ENCODE data around the gene PTCH2. TPM values are rescaled to one million over a fixed set of nuclear protein-coding genes. Genes with fewer than 3 reads are reported as not detected.

The PTCH2 gene
- total and polyA plus RNA-seq, 2 of the 13 experiments (the other 11 are each of a cell fraction or from before 2014, with no cell fraction given), result 0.60 to 1.5 TPM

DNA sequence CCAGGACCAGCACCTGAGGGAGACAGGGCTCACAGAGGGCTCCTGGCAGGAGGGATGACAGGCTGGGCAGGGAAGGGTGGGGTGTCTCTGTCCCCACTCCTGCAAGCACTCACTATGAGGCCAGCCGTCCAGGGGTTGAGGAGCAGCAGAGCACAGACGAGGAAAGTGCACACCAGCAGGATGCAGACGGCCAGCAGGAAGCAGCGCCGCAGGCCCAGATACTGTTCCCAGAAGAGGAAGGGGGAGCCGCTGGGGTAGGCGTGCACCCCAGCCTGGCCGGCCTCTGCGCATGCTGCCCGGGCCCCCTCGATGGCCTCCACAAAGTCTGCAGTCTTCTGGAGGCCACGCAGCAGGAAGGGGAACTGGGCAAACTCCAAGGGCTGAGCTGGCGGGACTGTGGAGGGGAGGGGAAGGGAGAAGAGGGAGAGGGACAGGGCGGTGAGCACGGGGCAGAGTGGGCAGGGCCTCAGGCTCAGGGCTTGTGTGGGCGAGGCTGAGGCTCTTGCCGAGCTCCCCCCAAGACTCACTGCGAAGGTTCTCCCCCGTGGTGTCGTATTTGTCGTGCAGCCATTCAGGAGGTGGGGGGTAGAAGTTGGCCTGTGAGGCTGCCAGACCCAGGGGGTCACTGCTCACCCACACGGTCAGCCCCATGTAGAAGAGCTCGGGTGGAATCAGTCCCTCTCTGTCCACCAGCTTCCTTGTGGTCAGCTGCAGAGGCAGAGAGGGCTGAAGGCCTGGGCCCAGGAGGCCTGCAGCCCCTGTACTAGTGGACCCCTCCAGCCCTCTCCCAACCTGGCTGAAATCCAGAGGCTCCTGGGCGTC, 16.5 kb downstream of the PTCH2 start (continued):
- TF ChIP-seq, protein P1, sequence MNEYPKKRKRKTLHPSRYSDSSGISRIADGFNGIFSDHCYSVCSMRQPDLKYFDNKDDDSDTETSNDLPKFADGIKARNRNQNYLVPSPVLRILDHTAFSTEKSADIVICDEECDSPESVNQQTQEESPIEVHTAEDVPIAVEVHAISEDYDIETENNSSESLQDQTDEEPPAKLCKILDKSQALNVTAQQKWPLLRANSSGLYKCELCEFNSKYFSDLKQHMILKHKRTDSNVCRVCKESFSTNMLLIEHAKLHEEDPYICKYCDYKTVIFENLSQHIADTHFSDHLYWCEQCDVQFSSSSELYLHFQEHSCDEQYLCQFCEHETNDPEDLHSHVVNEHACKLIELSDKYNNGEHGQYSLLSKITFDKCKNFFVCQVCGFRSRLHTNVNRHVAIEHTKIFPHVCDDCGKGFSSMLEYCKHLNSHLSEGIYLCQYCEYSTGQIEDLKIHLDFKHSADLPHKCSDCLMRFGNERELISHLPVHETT (CRISPR knock-in tag; conservative IDR thresholded peaks at IDR 0.05), result no peak; the same call in 1 of the 2 replicates
- TF ChIP-seq ELF4 (CRISPR knock-in tag; IDR thresholded peaks at IDR 0.05; ENCODE audit: borderline replicate concordance) (peak; percentile 60; the same call in 1 of the 2 replicates), PAWR (CRISPR knock-in tag; IDR thresholded peaks at IDR 0.05; ENCODE audit: borderline replicate concordance) (no peak), ZNF816 (CRISPR knock-in tag; IDR thresholded peaks at IDR 0.05; ENCODE audit: borderline replicate concordance) (peak; percentile 66; the same call in 1 of the 2 replicates), ZNF232 (CRISPR knock-in tag; IDR thresholded peaks at IDR 0.05; ENCODE audit: borderline replicate concordance) (peak; percentile 63; the same call in 1 of the 2 replicates), RXRB (CRISPR knock-in tag; IDR thresholded peaks at IDR 0.05; ENCODE audit: borderline replicate concordance) (peak; percentile 68; the same call in 1 of the 2 replicates), ZSCAN12 (CRISPR knock-in tag; IDR thresholded peaks at IDR 0.05) (no peak), KDM1A (CRISPR knock-in tag; IDR thresholded peaks at IDR 0.05) (peak; percentile 22; the same call in 1 of the 2 replicates), RELA (CRISPR knock-in tag; IDR thresholded peaks at IDR 0.05) (0 out of 2 replicates have a peak, but pooled peaks have one; percentile 27), SOX5 (CRISPR knock-in tag; IDR thresholded peaks at IDR 0.05; ENCODE audit: borderline replicate concordance) (peak; percentile 44; the same call in 1 of the 2 replicates), GTF3A (CRISPR knock-in tag; conservative IDR thresholded peaks at IDR 0.05) (0 out of 2 replicates have a peak, but pooled peaks have one; percentile 28), ZBTB7A (CRISPR knock-in tag; IDR thresholded peaks at IDR 0.05) (peak; percentile 63), ZNF563 (CRISPR knock-in tag; IDR thresholded peaks at IDR 0.05) (no peak), CREB1 (IDR thresholded peaks at IDR 0.05) (no peak), CREB1 (CRISPR knock-in tag; IDR thresholded peaks at IDR 0.05) (peak; percentile 50), ZNF792 (CRISPR knock-in tag; IDR thresholded peaks at IDR 0.05) (peak; percentile 18; the same call in 1 of the 2 replicates), ZNF883 (CRISPR knock-in tag; IDR thresholded peaks at IDR 0.05; ENCODE audit: not compliant biosample characterization) (no peak), KLF15 (CRISPR knock-in tag; IDR thresholded peaks at IDR 0.05; ENCODE audit: borderline replicate concordance) (no peak), ZC3H13 (CRISPR knock-in tag; IDR thresholded peaks at IDR 0.05) (peak; percentile 80; the same call in 1 of the 2 replicates)
- TF ChIP-seq, protein P2, sequence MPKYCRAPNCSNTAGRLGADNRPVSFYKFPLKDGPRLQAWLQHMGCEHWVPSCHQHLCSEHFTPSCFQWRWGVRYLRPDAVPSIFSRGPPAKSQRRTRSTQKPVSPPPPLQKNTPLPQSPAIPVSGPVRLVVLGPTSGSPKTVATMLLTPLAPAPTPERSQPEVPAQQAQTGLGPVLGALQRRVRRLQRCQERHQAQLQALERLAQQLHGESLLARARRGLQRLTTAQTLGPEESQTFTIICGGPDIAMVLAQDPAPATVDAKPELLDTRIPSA (CRISPR knock-in tag; IDR thresholded peaks at IDR 0.05; ENCODE audit: borderline replicate concordance), result no peak
- TF ChIP-seq, protein P3, sequence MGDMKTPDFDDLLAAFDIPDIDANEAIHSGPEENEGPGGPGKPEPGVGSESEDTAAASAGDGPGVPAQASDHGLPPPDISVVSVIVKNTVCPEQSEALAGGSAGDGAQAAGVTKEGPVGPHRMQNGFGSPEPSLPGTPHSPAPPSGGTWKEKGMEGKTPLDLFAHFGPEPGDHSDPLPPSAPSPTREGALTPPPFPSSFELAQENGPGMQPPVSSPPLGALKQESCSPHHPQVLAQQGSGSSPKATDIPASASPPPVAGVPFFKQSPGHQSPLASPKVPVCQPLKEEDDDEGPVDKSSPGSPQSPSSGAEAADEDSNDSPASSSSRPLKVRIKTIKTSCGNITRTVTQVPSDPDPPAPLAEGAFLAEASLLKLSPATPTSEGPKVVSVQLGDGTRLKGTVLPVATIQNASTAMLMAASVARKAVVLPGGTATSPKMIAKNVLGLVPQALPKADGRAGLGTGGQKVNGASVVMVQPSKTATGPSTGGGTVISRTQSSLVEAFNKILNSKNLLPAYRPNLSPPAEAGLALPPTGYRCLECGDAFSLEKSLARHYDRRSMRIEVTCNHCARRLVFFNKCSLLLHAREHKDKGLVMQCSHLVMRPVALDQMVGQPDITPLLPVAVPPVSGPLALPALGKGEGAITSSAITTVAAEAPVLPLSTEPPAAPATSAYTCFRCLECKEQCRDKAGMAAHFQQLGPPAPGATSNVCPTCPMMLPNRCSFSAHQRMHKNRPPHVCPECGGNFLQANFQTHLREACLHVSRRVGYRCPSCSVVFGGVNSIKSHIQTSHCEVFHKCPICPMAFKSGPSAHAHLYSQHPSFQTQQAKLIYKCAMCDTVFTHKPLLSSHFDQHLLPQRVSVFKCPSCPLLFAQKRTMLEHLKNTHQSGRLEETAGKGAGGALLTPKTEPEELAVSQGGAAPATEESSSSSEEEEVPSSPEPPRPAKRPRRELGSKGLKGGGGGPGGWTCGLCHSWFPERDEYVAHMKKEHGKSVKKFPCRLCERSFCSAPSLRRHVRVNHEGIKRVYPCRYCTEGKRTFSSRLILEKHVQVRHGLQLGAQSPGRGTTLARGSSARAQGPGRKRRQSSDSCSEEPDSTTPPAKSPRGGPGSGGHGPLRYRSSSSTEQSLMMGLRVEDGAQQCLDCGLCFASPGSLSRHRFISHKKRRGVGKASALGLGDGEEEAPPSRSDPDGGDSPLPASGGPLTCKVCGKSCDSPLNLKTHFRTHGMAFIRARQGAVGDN (CRISPR knock-in tag; IDR thresholded peaks at IDR 0.05), result peak; percentile 97
- TF ChIP-seq, protein P4, sequence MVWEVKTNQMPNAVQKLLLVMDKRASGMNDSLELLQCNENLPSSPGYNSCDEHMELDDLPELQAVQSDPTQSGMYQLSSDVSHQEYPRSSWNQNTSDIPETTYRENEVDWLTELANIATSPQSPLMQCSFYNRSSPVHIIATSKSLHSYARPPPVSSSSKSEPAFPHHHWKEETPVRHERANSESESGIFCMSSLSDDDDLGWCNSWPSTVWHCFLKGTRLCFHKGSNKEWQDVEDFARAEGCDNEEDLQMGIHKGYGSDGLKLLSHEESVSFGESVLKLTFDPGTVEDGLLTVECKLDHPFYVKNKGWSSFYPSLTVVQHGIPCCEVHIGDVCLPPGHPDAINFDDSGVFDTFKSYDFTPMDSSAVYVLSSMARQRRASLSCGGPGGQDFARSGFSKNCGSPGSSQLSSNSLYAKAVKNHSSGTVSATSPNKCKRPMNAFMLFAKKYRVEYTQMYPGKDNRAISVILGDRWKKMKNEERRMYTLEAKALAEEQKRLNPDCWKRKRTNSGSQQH (CRISPR knock-in tag; IDR thresholded peaks at IDR 0.05; ENCODE audit: low read depth), result peak; percentile 63; the same call in 1 of the 2 replicates

Measured in HepG2 (cell line).